Neuronal stem cell (in vitro differentiated cells): Measurements from ENCODE around the gene PCARE.

Source experiments
- DNase-seq: peaks from one replicate; pipeline ENCODE4 v3.0.0-alpha.2; 2013; ENCODE audit warnings: low spot score
- H2AFZ ChIP-seq: one replicate; pipeline ENCODE4 v1.6.1; 2013; ENCODE audit warnings: mild to moderate bottlenecking, low read length, inconsistent platforms
- H2AK5ac ChIP-seq: 2 replicates; pipeline ENCODE4 v1.6.1; 2013; ENCODE audit warnings: low read depth, mild to moderate bottlenecking, inconsistent platforms, low read length, moderate library complexity, mixed read lengths
- H2BK120ac ChIP-seq: 2 replicates; pipeline ENCODE4 v1.6.1; 2013; ENCODE audit warnings: low read depth, mild to moderate bottlenecking, inconsistent platforms, low read length, moderate library complexity, mixed read lengths
- H2BK12ac ChIP-seq: one replicate; pipeline ENCODE4 v1.6.1; 2013; ENCODE audit warnings: low read length, inconsistent platforms
- H2BK15ac ChIP-seq: 2 replicates; pipeline ENCODE4 v1.6.1; 2013; ENCODE audit warnings: mild to moderate bottlenecking, low read length, inconsistent platforms, mixed read lengths
- H2BK5ac ChIP-seq: one replicate; pipeline ENCODE4 v1.6.1; 2013; ENCODE audit warnings: inconsistent platforms, mild to moderate bottlenecking, low read length, moderate library complexity
- H3K14ac ChIP-seq: one replicate; pipeline ENCODE4 v1.6.1; 2013; ENCODE audit warnings: low read length, inconsistent platforms
- H3K18ac ChIP-seq: 2 replicates; pipeline ENCODE4 v1.6.1; 2013; ENCODE audit warnings: low read length, inconsistent platforms
- H3K23ac ChIP-seq: 2 replicates; pipeline ENCODE4 v1.6.1; 2013; ENCODE audit warnings: low read depth, mild to moderate bottlenecking, mixed read lengths, low read length, inconsistent platforms; ENCODE audit not compliant: poor library complexity
- H3K27ac ChIP-seq: replicated peaks from 3 replicates; pipeline ENCODE4 v1.5.1; 2013; ENCODE audit warnings: low read length, inconsistent platforms
- H3K27me3 ChIP-seq, 3 experiments: 2 replicates each; pipeline ENCODE4 v1.6.1; 2013; ENCODE audit warnings: low read length in 3 of 3, mild to moderate bottlenecking in 2 of 3, inconsistent platforms in 1 of 3, low read depth in 1 of 3, mixed read lengths in 1 of 3, moderate library complexity in 1 of 3; ENCODE audit not compliant: control insufficient read depth in 3 of 3, insufficient read depth in 3 of 3
- H3K36me3 ChIP-seq, 2 donors: replicated peaks in 1 of 2; 2 replicates each; pipeline ENCODE4 v1.6.1; 2013; ENCODE audit warnings: low read length in 2 of 2; ENCODE audit not compliant: control insufficient read depth in 2 of 2, insufficient read depth in 2 of 2
- H3K4ac ChIP-seq: 2 replicates; pipeline ENCODE4 v1.6.1; 2013; ENCODE audit warnings: inconsistent platforms, mild to moderate bottlenecking, low read length, moderate library complexity
- H3K4me1 ChIP-seq, 2 donors: 1 replicate in 1 of 2; 2 replicates in 1 of 2; pipeline ENCODE4 v1.6.1; 2013; ENCODE audit warnings: low read length in 2 of 2, low read depth in 1 of 2; ENCODE audit not compliant: control insufficient read depth in 2 of 2, insufficient read depth in 1 of 2
- H3K4me2 ChIP-seq: one replicate; pipeline ENCODE4 v1.6.1; 2013; ENCODE audit warnings: mild to moderate bottlenecking, low read length, inconsistent platforms; ENCODE audit not compliant: insufficient read depth, poor library complexity, severe bottlenecking
- H3K4me3 ChIP-seq, 2 donors: 2 replicates each; pipeline ENCODE4 v1.5.1; 2013; ENCODE audit warnings: low read length in 2 of 2, mild to moderate bottlenecking in 2 of 2, inconsistent platforms in 1 of 2, moderate library complexity in 1 of 2
- H3K79me1 ChIP-seq: one replicate; pipeline ENCODE4 v1.6.1; 2013; ENCODE audit warnings: low read depth, mild to moderate bottlenecking, inconsistent platforms, low read length, moderate library complexity
- H3K9ac ChIP-seq: one replicate; pipeline ENCODE4 v1.6.1; 2013; ENCODE audit warnings: mild to moderate bottlenecking, low read depth, low read length, inconsistent platforms; ENCODE audit not compliant: poor library complexity
- H3K9me3 ChIP-seq, 2 donors: replicated peaks in 1 of 2; 2 replicates each; pipeline versions ENCODE3 to v1.6.1; 2013; ENCODE audit warnings: low read length in 2 of 2, mild to moderate bottlenecking in 2 of 2, inconsistent platforms in 1 of 2, low read depth in 1 of 2, mixed read lengths in 1 of 2, moderate library complexity in 1 of 2; ENCODE audit not compliant: control insufficient read depth in 2 of 2, insufficient read depth in 1 of 2
- H4K8ac ChIP-seq: one replicate; pipeline ENCODE4 v1.6.1; 2013; ENCODE audit warnings: low read depth, mild to moderate bottlenecking, inconsistent platforms, low read length, moderate library complexity
- H4K91ac ChIP-seq: one replicate; pipeline ENCODE4 v1.6.1; 2013; ENCODE audit warnings: low read length, low read depth, mild to moderate bottlenecking, inconsistent platforms; ENCODE audit not compliant: poor library complexity
- WGBS, 2 donors: extraction: QIAGEN DNeasy Blood & Tissue Kit; methylation state at CpG; one replicate each; pipeline ENCODE4 v1.1.7; 2013; ENCODE audit warnings: missing lambda C conversion rate in 2 of 2, mixed read lengths in 1 of 2; ENCODE audit not compliant: insufficient read length in 2 of 2, insufficient replicate concordance in 1 of 2; ENCODE audit errors: extremely low coverage in 2 of 2; 5-methylcytosine and 5-hydroxymethylcytosine counted together

Gene PCARE

GRCh38 chr2:29106980-29107388 is 32.7 kb upstream of the PCARE start:
- Histone ChIP-seq H3K27me3 (peaks cover 0 to 4% (median 0%) of the 10 kb centered on the region in 3 experiments), H3K14ac (no peak overlapping the region), H2BK120ac (no peak overlapping the region), H2BK15ac (no peak overlapping the region), H2BK5ac (no peak overlapping the region), H3K27ac (peak overlapping the region; percentile 46), H3K36me3 (no peaks in the 10 kb centered on the region), H3K4me2 (no peak overlapping the region), H3K9ac (no peak overlapping the region), H4K8ac (no peak overlapping the region), H3K23ac (no peak overlapping the region), H3K4me1 (peaks cover 0 to 4% of the 10 kb centered on the region in 2 donors), H3K4me3 (no peak overlapping the region), H2AFZ (no peak overlapping the region), H2AK5ac (no peak overlapping the region), H4K91ac (no peak overlapping the region), H3K4ac (no peak overlapping the region), H3K18ac (no peak overlapping the region), H3K9me3 (no peaks in the 10 kb centered on the region), H2BK12ac (no peak overlapping the region), H3K79me1 (no peaks in the 10 kb centered on the region)
- no CpG with 5 or more reads among the region's 2 CpGs for WGBS, 2 donors
- DNase-seq = no peak

GRCh38 chr2:29106256-29106655 is 31.9 kb upstream of the PCARE start:
- Histone ChIP-seq H2BK12ac (no peak overlapping the region), H3K27me3 (peaks cover 0 to 5% (median 0%) of the 10 kb centered on the region in 3 experiments), H2BK120ac (no peak overlapping the region), H2BK5ac (no peak overlapping the region), H2BK15ac (no peak overlapping the region), H3K4ac (no peak overlapping the region), H4K8ac (no peak overlapping the region), H3K4me1 (peaks cover 0 to 4% of the 10 kb centered on the region in 2 donors), H2AFZ (no peak overlapping the region), H3K23ac (no peak overlapping the region), H3K36me3 (no peaks in the 10 kb centered on the region), H4K91ac (no peak overlapping the region), H3K9ac (no peak overlapping the region), H3K27ac (no peak overlapping the region), H3K79me1 (no peaks in the 10 kb centered on the region), H3K9me3 (no peaks in the 10 kb centered on the region), H3K4me3 (no peak overlapping the region), H3K14ac (no peak overlapping the region), H2AK5ac (no peak overlapping the region), H3K18ac (no peak overlapping the region), H3K4me2 (no peak overlapping the region)
- no peak for DNase-seq
- no CpG with 5 or more reads among the region's 3 CpGs for WGBS, 2 donors

- H2BK5ac ChIP-seq = no peak overlapping the region
- H3K4ac ChIP-seq = no peak overlapping the region
- H3K18ac ChIP-seq = no peak overlapping the region
- H2AK5ac ChIP-seq = no peak overlapping the region
- no peak overlapping the region for H2BK15ac ChIP-seq
- H2BK12ac ChIP-seq = no peak overlapping the region
- H3K4me1 ChIP-seq = peaks cover 0 to 4% of the 10 kb centered on the region in 2 donors
- no peaks in the 10 kb centered on the region for H3K36me3 ChIP-seq
- no peaks in the 10 kb centered on the region for H3K9me3 ChIP-seq
- H3K23ac ChIP-seq = no peak overlapping the region
- H3K27me3 ChIP-seq = peaks cover 0 to 5% (median 0%) of the 10 kb centered on the region in 3 experiments
- no peak overlapping the region for H3K4me3 ChIP-seq
- no peak overlapping the region for H4K91ac ChIP-seq
- peak overlapping the region; percentile 66 for H2AFZ ChIP-seq
- H3K4me2 ChIP-seq = no peak overlapping the region
- no peak overlapping the region for H3K27ac ChIP-seq
- H4K8ac ChIP-seq = no peak overlapping the region
- no CpG with 5 or more reads among the region's 2 CpGs for WGBS, 2 donors
- no peak overlapping the region for H3K14ac ChIP-seq
- H3K79me1 ChIP-seq = no peaks in the 10 kb centered on the region
- no peak overlapping the region for H3K9ac ChIP-seq
- DNase-seq = no peak
- H2BK120ac ChIP-seq = no peak overlapping the region
Measured at GRCh38 chr2:29105375-29105774, 31.1 kb upstream of the PCARE start.

GRCh38 chr2:29104688-29105087 is 30.4 kb upstream of the PCARE start:
- peaks cover 0 to 5% (median 0%) of the 10 kb centered on the region in 3 experiments for H3K27me3 ChIP-seq
- no peak overlapping the region for H2BK5ac ChIP-seq
- H4K91ac ChIP-seq = no peak overlapping the region
- no peak overlapping the region for H2AK5ac ChIP-seq
- no peaks in the 10 kb centered on the region for H3K36me3 ChIP-seq
- H3K14ac ChIP-seq = no peak overlapping the region
- H3K23ac ChIP-seq = no peak overlapping the region
- no peak for DNase-seq
- no peak overlapping the region for H2BK15ac ChIP-seq
- H3K4me1 ChIP-seq = peaks cover 0 to 4% of the 10 kb centered on the region in 2 donors
- no peak overlapping the region for H3K4me3 ChIP-seq
- H2BK12ac ChIP-seq = no peak overlapping the region
- no peak overlapping the region for H4K8ac ChIP-seq
- no peaks in the 10 kb centered on the region for H3K9me3 ChIP-seq
- H3K9ac ChIP-seq = no peak overlapping the region
- H3K79me1 ChIP-seq = no peaks in the 10 kb centered on the region
- H2AFZ ChIP-seq = no peak overlapping the region
- no peak overlapping the region for H3K4ac ChIP-seq
- H3K18ac ChIP-seq = peak overlapping the region; percentile 66
- H3K27ac ChIP-seq = no peak overlapping the region
- no CpG with 5 or more reads among the region's 5 CpGs for WGBS, 2 donors
- H2BK120ac ChIP-seq = no peak overlapping the region
- H3K4me2 ChIP-seq = no peak overlapping the region
